ENCODE measurements around the gene COPS3. TPM values are rescaled to one million over a fixed set of nuclear protein-coding genes. Genes with fewer than 3 reads are reported as not detected.

COPS3 gene
- total RNA-seq, 1 experiment from 2014 or later, result 245 TPM

Other genes starting within 250 kb of the COPS3 start
- 78.2 and 127 TPM in 2 replicates for gene MPRIP, start 238.8 kb downstream of the COPS3 start, total RNA-seq (2014; rRNA removed; shearing (Covaris generic))
- gene PLD6, start 74.9 kb downstream of the COPS3 start, total RNA-seq (2014; rRNA removed; shearing (Covaris generic)), result not detected in 2 replicates
- 8.7 and 19.3 TPM in 2 replicates for gene FLCN, start 44.1 kb downstream of the COPS3 start, total RNA-seq (2014; rRNA removed; shearing (Covaris generic))
- 1.6 and 1.8 TPM in 2 replicates for gene NT5M, start 22.1 kb upstream of the COPS3 start, total RNA-seq (2014; rRNA removed; shearing (Covaris generic))
- 20.8 and 23.1 TPM in 2 replicates for gene MED9, start 195.8 kb upstream of the COPS3 start, total RNA-seq (2014; rRNA removed; shearing (Covaris generic))
- 2.1 and 3.0 TPM in 2 replicates for gene RASD1, start 215.1 kb upstream of the COPS3 start, total RNA-seq (2014; rRNA removed; shearing (Covaris generic))

All from M059J (cell line).